HL-60/S4 treated with retinoic acid at 250 ng/mL for 4 days and 3 days (cell line): Measurements from ENCODE around the gene GRID1.

Experiments used
- in situ Hi-C: fragments of 300-500 bp; cut with MboI; formaldehyde crosslinking; loops from 2 replicates; pipeline ENCODE4 v1.7.0; 2022; ENCODE audit warnings: low sequenced_read_pairs

GRID1 gene

GRCh38 chr10:86027346-86027745 lies 339.2 kb downstream of the GRID1 start:
- in situ Hi-C loops = no loop called here

GRCh38 chr10:86025509-86025908 lies 341.1 kb downstream of the GRID1 start:
- in situ Hi-C loops = no loop called here

GRCh38 chr10:86024281-86025041 lies 342.1 kb downstream of the GRID1 start:
- in situ Hi-C loops = no loop called here

- in situ Hi-C loops = no loop called here
Measured at GRCh38 chr10:86023931-86024280, 342.7 kb downstream of the GRID1 start.

- in situ Hi-C loops = no loop called here
Measured at GRCh38 chr10:86023336-86023735, 343.3 kb downstream of the GRID1 start.

GRCh38 chr10:86022906-86023305 lies 343.7 kb downstream of the GRID1 start:
- in situ Hi-C loops = no loop called here

- in situ Hi-C loops = no loop called here
Measured at GRCh38 chr10:86020134-86020533, 346.5 kb downstream of the GRID1 start.

GRCh38 chr10:86019141-86019540 lies 347.5 kb downstream of the GRID1 start:
- in situ Hi-C loops = no loop called here

- in situ Hi-C loops = no loop called here
Measured at GRCh38 chr10:86018735-86019058, 347.9 kb downstream of the GRID1 start.

- in situ Hi-C loops = no loop called here
Measured at GRCh38 chr10:86017841-86018734, 348.5 kb downstream of the GRID1 start.

GRCh38 chr10:86013568-86013967 lies 353.0 kb downstream of the GRID1 start:
- in situ Hi-C loops = no loop called here

GRCh38 chr10:86007171-86007570 lies 359.4 kb downstream of the GRID1 start:
- in situ Hi-C loops = no loop called here

GRCh38 chr10:86004337-86004736 lies 362.3 kb downstream of the GRID1 start:
- in situ Hi-C loops = no loop called here

GRCh38 chr10:86003201-86003621 lies 363.4 kb downstream of the GRID1 start:
- in situ Hi-C loops = no loop called here

GRCh38 chr10:86001521-86001920 lies 365.1 kb downstream of the GRID1 start:
- in situ Hi-C loops = no loop called here

GRCh38 chr10:85997544-85997943 lies 369.1 kb downstream of the GRID1 start:
- in situ Hi-C loops = no loop called here

GRCh38 chr10:85995791-85996190 lies 370.8 kb downstream of the GRID1 start:
- in situ Hi-C loops = no loop called here

GRCh38 chr10:85993840-85994507 lies 372.6 kb downstream of the GRID1 start:
- in situ Hi-C loops = no loop called here

- in situ Hi-C loops = no loop called here
Measured at GRCh38 chr10:85993140-85993539, 373.5 kb downstream of the GRID1 start.

GRCh38 chr10:85992324-85992723 lies 374.3 kb downstream of the GRID1 start:
- in situ Hi-C loops = no loop called here

- in situ Hi-C loops = no loop called here
Measured at GRCh38 chr10:85986777-85987176, 379.8 kb downstream of the GRID1 start.

GRCh38 chr10:85983051-85983450 lies 383.5 kb downstream of the GRID1 start:
- in situ Hi-C loops = no loop called here
